HG03108 (cell line): Measurements from ENCODE around the gene RBM33.

ENCODE experiments used
- ATAC-seq: cut with Tn5 transposase; IDR thresholded peaks from one replicate; pipeline ENCODE4 v1.9.1; 2021; ENCODE audit warnings: moderate library complexity; ENCODE audit not compliant: unreplicated experiment

The RBM33 gene

DNA sequence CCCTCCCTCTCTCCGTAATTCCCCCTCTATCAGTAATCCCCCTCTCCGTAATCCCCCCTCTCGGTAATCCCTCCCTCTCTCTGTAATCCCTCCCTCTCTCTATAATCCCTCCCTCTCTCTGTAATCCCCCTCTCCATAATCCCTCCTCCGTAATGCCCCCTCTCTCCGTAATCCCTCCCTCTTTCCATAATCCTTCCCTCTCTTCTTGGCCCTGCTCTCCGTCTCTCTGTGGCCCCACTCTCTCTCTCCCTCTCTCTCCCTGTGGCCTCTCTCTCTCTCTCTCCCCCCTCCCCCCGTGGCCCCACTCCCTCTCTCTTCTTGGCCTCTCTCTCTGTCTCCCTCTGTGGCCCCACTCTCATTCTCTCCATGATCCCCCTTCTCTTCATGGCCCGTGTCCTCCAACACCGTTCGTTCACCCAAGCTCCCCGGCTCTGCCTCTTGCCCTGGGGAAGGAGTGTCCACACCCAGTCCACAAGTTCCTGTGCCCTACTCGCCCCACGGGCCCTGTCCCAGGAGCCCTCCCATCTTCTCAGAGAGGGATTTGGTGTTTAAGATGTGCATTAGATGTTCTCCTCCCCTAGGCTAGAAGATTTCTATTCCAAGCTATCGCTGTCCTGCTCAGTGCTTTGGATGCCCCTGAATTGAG, 148.0 kb downstream of the RBM33 start:
- no peak for ATAC-seq

DNA sequence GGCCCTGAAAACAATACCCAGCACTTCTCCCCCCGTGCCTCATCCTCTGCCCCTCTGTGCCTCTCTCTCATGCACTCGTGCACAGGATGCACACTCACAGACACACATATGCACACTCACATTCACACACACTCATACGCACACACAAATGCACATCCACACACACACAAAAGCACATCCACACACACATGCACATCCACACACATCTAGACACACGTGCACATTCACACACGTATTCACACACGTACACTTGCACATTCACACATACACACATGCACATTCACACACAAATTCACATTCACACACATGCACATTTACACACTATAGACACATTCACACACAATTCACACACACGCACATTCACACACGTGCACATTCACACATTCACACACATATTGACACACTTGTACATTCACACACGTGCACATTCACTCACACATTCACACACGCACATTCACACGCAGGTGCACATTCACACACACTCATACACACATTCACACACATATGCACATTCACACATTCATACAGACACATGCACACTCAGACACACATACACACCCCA, 148.6 kb downstream of the RBM33 start:
- no peak for ATAC-seq

DNA sequence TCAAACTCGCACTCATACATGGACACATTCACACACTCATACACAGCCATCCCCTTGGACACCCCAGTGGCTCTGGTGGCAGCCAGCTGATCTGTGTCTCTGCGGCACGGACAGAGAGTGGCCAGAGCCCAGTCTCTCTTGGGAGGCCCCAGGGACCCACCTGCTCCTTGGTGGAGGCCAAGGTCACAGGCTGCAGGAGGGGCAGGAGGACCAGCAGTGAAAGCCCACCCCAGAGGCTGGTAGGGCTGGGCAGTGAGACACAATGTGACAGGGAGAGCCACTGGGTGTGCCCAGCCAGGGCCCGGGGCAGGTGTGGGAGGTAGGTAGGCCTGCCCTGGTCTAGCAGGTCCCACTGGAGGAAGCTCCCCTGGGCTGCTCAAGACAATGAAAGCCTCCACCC, 149.3 kb downstream of the RBM33 start:
- no peak for ATAC-seq

DNA sequence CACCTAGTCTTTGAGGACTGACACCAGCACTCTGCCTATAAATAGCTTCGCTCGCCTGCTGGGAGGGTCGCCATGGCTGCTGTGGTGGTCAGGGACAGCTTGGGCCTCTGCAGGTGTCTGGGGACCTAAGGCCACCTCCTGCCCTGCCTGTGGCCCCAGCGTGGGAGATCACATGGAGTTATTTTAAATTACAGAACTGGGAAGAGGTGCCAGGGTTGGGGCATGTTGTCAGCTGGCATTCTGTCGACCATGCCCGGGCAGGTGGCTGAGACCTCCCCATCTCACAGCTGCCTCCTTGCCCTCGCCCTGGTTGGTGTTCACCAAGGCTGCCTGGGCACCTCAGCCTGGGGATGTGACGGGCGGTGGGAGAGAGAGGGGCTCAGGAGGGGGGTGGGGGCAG, 149.7 kb downstream of the RBM33 start:
- no peak for ATAC-seq

DNA sequence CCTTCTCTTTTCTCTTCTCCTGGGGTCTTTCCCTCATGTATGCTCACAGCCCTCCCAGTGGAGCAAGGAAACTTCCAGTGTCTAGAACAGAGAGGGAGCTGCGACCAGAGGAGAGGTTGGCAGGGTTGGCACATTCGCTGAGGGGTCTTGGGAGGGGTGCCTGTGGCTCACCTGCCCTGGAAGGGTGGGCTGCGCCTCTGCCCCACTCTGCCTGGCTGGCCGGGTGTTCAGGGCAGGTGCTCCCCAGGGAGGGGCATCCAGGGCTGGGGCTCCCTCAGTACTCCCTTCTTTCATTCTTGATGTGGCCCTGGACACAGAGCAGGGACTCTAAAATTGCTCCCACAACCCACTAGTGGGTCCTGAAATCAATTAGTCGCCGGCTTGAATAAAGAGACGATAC, 150.9 kb downstream of the RBM33 start:
- ATAC-seq, result no peak

DNA sequence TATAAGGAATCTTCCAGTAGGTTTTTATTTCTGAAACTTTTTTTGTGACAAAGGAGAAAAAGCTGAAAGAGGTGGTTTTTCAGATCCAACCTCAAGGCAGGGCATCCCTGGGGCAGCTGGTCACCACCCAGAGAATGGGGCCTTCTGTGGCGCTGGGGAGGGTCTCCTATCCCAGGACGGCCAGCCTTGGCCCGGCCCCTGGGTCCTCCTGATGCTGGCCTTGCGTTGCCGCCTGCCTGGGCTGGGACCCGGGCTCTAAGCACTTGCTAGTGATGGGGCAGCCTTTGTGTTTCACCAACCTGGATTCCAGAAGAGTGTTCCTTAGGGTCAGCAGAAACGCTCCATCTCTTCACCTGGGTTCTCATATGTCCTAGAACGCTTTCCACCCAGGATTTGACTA, 151.5 kb downstream of the RBM33 start:
- no peak for ATAC-seq

DNA sequence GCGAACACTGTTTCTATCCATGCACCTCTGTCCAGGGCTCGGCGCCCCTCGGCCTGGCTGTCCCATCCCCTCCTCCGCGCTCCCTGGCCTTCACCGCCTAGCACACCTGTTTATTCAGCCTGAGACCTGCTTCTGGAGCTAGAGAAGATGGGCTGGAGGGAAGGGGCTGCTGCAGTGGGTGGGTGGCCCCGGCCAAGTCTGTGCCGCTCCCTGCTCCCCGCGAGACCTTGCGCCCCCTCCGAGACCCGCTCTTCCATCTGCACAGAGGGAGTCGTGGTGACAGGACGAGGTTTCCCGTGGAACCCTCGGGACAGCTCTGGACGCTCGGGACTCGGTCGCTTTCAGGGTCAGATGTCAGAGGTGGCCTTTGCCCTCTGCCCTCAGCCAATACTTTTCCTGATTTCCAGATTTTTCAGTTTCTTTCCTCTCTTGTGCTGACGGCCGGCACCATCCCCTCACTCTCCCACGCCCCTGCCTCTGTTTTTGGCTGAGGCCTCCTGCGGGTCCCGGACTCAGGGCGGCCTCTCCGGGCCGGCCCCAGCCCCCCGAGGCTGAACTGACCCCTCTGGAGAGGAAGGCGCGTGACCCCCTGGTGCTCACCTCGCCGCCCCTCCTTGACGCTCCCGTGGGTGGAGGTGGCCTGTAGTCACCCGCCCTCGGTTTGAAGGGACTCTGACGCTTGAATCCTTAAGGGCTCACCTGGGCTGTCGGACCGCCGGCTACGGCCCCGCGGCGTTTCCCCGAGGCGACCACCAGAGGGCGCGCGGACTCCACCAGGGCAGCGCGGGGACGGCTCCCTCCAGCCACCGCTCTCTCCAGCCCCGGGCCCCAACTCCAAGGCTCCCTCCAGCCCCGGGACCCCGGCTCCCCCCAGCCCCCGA, 152.2 kb downstream of the RBM33 start:
- ATAC-seq, result peak; percentile 58

DNA sequence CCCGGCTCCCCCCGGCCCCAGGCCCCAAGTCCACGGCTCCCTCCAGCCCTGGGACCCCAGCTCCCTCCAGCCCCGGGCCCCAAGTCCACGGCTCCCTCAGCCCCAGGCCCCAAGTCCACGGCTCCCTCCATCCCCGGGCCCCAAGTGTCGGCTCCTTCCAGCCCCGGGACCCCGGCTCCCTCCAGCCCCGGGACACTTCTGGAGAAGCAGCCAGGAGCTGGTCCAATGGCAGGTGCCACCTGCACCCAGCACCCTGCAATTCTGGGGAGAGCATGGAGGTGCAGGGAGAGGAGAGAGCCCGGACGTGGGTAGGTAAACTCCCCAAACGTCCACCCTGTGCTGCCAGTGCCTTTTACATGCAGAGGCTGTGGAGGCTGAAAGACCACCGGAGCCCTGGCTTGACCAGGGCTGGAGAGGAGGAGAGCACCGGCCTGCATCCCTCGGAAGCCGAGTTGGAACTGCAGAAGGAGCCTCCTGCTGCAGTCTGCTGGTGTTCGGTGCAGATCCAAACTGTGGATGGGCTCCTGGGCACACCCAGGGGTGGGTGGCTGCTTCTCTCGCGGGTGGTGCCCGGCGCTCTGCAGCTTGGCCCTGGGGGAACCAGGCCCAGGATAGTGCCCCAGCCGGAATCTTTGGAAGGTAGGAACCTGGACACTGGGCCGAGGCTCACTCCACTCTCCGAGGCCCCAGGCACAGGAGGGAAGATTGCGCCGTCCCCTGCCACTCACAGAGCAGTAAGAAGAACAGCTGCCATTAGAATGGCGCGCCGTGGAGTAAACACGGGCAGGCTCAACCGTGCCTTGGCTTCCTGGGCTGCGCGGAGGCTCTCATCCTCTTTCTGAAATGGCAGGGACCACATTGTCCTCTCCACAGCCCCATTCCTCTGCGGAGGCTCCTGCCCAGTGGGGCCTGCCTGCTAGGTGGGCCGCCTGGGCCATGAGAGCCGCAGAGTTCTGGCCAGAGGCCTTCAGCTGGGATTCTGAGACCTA, 153.1 kb downstream of the RBM33 start:
- no peak for ATAC-seq

DNA sequence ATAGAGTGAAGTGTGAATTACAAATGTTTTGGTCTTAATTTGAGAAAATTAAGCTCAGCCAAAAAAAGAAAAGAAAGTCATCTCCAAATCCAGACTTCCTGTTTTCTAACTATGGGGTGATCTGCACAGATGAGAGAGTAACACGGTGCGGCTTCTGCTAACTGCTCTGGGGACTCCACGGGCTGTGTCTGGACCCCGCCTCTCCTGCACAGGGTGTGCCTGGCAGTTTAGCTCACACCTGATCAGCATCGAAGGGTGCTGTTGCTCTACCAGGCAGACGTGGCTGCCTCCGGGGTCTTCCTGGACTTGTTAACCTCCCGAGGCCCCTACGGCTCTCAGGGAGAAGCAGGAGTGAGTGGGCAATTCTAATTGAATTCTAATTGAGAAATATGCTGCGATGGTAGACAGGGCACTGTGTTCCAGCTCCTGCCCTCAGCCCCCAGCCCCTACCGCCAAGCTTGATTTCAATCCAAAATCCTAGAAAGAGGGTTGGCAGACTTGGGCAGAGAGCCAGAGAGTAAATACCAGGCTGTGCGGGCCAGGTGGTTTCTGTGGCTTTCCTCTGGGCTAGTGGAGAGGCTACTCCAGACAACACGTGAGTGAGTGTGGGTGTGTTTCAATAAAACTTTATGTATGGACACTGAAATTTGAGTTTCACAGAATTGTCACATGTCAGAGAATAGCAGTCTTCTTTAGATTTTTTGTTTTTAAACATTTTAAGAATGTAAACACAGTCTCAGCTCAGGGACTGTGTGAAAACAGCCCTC, 154.4 kb downstream of the RBM33 start:
- ATAC-seq, result no peak

DNA sequence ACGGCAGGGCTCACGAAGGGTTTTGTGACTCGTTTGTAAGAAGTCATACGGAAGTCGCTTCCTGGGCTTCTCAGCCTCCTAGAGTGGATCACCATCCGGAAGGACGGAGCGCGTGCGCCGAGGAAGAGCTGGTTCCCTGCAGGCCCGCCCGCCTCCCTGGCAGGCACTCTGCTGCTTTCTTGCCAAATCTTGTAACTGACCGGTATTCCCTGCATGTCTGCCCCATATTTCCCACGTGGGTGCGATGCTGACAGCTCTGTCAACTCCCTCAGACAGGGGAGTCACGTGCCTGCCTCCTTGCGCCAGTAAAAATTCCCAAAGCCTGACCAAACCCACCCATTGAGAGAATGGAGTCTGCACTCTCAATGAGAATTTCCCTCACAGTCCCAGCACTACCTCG, 155.1 kb downstream of the RBM33 start:
- no peak for ATAC-seq

DNA sequence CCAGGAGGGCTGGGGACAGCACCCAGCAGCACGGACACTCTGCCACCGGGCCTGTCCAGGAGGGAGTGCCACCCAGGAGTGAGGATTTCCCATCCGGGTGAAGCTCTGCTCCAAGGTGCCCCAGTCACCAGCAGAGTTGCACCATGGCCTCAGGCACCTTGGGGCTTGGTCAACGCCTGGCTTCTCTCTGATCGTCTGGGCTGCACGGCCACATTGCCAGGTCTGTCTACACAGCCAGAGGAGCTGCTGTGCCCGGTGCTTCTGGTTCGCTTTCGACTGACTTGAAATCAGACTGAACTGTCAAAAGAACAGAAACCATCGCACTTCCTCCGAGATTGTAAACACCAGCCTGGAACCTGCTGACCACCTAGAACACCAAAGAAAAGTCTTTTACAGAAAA, 155.8 kb downstream of the RBM33 start:
- no peak for ATAC-seq

DNA sequence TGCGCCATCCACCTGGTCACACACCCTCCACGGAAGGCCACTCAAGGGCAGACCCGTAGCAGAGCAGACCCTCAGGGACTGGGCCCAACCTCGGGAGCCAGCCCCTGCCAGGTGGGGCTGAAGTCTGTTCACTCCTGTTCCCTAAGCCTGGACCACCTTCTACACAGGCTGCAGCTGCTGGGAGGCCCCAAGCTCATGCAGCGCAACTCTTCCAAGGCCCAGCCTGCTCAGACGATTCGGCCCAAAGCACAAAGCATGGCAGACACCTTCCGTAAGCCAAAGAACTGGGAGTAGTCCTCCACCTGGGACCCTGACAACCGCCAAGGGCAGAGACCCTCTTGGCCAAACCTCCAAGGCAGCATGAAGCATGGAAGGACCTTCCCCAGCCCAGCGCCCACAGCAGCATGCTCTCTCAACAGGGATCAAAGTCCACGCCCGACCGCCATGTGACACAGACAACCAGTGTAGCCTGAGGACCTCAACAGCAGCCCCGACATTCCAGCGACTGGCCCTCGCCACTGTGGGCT, 156.3 kb downstream of the RBM33 start:
- no peak for ATAC-seq

DNA sequence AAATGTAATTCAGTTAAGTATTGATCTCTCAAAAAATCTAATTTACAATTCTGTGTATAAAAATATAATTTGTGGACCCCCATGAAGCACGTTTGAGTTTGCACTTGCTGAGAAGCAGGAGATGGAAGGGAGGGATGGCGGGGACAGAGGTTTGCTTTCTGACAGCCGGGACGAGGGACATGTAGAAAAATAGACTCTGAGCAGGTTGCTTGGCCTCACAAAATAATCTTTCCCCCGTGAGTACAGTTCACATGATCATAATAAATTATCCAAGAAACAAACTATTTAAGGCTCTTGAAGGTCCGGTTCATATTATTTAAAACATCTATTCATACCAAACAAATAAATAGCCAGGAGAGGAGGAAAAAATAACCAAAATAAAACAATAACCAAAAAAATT, 157.8 kb downstream of the RBM33 start:
- no peak for ATAC-seq

DNA sequence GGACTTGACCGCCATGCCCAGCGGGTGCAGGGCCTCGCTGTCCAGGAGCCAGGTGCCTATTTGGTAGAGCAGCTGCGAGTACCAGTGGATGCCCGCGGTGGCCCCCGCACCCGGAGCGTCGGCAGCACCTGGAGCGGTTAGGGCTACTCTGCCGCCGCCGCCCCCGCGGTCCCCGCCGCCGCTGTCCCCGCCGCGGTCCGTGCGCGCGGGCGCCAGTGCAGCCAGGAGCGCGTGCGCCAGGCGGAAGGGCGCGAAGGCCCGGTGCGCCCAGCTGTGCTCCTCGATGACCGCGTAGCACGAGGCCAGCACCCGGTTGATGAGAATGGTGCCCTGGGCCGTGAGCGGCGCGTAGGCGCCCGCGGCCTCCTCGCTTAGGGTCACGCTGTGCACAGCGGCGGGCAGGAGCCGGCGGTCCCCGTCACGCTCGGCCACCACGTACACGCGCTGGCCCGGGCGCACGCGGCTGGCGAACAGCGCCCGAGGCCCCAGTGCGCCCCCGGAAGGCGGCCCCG, 158.5 kb downstream of the RBM33 start:
- ATAC-seq, result no peak

DNA sequence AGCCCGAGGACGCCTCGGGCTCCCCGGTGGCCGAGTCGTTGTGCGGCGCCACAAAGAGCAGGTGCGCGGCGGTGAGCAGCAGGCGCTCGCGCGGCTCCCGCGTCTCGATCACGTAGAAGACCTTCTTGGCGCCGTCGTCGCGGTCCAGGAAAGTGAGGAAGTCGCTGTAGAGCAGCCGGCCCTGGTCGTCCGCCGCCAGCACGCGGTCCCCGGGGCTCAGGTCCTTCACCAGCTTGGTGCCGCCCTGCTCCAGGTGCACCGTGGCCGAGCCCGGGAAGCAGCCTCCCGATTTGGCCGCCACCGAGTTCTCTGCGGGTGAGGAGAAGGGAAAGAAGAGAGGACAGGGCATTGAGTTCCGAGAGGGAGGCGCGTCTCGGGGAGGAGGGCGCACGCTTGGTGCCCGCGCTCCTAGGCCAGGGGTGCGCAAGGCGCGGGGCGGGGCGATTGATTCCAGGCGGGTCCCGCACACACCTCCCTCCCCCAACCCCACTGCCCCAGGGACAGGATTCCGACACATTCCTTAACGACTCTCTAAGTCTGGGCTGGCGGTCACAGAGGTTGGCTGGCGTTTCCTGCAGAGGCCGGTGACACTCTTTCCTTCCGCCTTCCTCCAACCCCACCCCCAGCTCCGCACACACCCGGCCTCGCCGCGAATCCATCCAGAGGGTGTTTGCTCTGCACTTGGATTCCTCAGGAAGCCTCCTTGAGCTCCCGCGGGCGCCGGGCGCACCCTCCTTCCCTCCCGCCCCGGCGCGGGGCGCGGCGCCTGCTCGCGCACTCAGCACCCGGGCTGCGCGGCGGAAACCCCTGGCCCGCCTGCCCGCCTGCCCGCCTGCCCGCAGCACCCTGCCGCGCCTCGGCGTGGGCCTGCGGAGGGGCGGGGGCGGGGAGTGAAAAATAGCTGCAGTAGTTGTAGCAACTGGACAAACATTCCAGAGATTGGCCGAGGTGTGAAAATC, 159.2 kb downstream of the RBM33 start:
- no peak for ATAC-seq

DNA sequence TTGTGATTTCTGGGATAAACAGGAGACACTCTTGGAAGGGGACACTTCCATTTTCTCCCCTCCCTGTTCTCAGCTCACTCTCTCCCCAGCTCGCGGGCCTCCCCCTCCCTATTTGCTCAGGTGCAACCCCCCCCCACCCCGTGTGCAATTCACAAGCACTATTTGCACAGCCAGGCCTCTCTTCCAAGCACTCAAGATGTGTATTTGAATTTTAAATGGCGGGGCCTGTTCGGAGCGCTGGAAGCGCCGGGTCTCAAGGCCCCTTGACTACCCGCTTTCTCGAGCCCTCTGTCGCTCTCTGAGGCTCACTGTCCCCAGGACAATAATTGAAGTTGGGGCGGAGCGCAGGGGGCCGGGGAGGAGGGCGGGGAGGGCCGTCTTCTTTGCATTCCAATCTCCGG, 160.0 kb downstream of the RBM33 start:
- ATAC-seq, result no peak

DNA sequence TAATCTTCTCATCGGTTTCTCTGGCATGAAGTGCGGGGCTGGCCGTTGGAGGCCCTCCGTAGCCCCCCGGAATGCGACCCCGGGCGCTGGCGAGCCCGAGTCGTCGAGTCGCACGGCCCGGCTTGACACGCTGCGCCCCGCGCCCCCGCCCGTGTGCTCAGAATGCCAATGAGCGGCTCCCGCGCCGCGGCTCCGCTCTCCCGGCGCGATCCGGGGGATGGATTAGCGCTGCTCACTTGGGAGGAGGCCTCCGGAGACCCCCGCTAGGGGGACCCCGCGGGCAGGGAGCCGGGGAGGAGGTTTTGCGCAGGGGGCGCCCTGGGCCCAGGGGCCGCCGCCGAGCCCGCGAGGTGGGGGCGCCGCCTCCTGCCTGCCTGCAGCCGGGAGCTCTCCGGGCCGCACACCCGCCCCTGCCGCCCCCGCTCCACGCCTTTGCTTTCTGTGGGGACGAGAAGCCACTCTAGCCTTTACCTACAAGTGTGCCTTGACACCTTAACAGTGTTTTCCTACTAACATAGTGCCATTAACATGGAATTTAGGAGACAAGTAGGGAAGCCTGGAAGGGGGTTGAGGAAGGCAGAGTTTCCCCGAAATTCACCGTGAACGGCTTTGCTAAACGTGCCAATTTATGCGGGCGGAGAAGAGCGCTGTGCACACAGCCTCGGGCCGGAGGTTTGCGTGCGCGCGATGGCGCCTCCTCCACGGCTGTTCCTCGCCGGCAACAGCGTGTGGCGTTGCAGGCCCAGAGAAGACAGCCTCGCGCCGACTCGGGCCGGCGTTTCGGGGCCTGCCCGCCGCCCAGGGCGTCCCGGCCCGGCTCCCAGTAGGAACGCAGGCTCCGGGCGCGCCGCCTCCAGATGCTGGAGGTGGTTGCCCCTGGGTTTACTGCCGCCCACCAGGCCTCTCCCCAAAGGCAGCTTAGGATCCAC, 160.7 kb downstream of the RBM33 start:
- ATAC-seq, result no peak

DNA sequence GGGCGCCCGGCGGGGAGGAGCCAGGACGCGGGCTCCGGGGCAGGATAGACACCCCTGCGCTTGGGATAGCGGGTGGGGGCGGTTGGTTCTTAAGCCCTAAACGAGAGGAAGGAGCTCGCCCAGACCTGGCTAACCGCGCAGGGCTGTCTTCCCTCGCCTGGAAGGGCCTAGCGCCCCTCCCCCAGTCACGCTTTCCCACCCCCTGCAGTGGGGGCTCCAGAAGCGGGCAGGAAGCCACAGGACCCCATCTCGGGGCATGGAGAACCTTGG, 161.3 kb downstream of the RBM33 start:
- no peak for ATAC-seq
